C4-2B (cell line): Measurements from ENCODE around the gene TPRN.

Experiments used
- H3K27ac ChIP-seq: fragments of 450-650 bp; 2 replicates; pipeline ENCODE4 v1.5.1; 2017
- CTCF ChIP-seq: fragments of 450-650 bp; conservative IDR thresholded peaks from 2 replicates; pipeline ENCODE4 v1.5.1; 2017; ENCODE audit warnings: mild to moderate bottlenecking
- ZFX ChIP-seq: fragments of 450-650 bp; IDR thresholded peaks from 2 replicates; pipeline ENCODE4 v1.6.1; 2017

TPRN gene

GRCh38 chr9:137215196-137215986, 14.8 kb upstream of the TPRN start:
- H3K27ac ChIP-seq, result no peak overlapping the region

GRCh38 chr9:137214620-137215019, 14.1 kb upstream of the TPRN start:
- no peak overlapping the region for H3K27ac ChIP-seq
- no peak for TF ChIP-seq ZFX
- TF ChIP-seq CTCF, result no peak

More at GRCh38 chr9:137215196-137215986, 14.8 kb upstream of the TPRN start:
- TF ChIP-seq CTCF, result no peak
- no peak for TF ChIP-seq ZFX

- no peak overlapping the region for H3K27ac ChIP-seq
- TF ChIP-seq ZFX, result no peak
- no peak; the same call in 1 of the 2 replicates for TF ChIP-seq CTCF
Observed at GRCh38 chr9:137213160-137214060, 12.9 kb upstream of the TPRN start.

GRCh38 chr9:137212520-137212919, 12.0 kb upstream of the TPRN start:
- no peak overlapping the region for H3K27ac ChIP-seq
- TF ChIP-seq CTCF, result no peak
- no peak for TF ChIP-seq ZFX

GRCh38 chr9:137211532-137211931, 11.0 kb upstream of the TPRN start:
- H3K27ac ChIP-seq, result no peak overlapping the region
- TF ChIP-seq ZFX (no peak), CTCF (no peak)

GRCh38 chr9:137206602-137207001, 6.1 kb upstream of the TPRN start:
- H3K27ac ChIP-seq, result 0 out of 2 replicates have a peak overlapping the region, but pooled peaks have one; percentile 86
- no peak for TF ChIP-seq ZFX
- no peak for TF ChIP-seq CTCF
